ENCODE measurements around the gene GUCA2A. TPM values are rescaled to one million over a fixed set of nuclear protein-coding genes. Genes with fewer than 3 reads are reported as not detected.

Gene GUCA2A
- total and polyA plus RNA-seq, 2 of the 8 experiments (the other 6 are each of a cell fraction or from before 2014, with no cell fraction given), result not detected

DNA sequence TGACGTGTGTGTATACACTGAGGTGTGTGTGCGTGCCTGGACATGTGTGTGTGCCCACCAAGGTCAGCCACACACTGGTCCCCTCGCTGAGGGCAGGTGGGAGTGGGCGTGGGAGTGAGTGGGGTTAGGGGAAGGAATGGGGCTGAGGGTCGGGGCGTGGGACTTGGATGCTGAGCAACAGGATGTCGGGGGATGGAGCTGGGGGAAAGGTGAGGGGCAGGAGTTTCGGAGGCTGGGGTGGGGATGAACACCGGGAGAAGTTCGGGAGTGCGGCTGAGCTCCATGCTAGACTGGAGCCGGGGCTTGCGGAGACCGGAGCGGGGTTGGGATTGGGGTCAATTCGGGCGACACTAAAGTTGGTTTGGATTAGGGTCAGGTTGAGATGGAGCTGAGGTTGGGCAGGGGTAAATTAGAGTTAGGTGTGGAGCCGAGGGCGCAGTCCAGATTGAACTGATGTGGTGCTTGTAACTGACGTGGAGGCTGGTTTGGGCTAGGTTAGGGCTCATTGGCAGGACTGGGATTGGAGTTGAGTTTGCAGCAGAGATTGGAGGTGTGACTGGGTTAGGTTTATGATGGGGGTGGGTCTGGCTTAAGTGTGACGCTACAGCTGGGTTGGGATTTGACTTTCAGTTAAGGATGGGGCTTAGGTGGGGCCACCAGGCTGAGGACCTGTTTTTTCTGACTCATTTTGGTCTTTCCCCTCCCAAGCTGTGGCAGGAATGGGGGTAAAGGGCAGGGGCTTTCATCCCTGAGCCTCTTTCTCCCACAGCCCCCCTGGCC, 3.3 kb upstream of the GUCA2A start (continued):
- TF ChIP-seq, protein P1, sequence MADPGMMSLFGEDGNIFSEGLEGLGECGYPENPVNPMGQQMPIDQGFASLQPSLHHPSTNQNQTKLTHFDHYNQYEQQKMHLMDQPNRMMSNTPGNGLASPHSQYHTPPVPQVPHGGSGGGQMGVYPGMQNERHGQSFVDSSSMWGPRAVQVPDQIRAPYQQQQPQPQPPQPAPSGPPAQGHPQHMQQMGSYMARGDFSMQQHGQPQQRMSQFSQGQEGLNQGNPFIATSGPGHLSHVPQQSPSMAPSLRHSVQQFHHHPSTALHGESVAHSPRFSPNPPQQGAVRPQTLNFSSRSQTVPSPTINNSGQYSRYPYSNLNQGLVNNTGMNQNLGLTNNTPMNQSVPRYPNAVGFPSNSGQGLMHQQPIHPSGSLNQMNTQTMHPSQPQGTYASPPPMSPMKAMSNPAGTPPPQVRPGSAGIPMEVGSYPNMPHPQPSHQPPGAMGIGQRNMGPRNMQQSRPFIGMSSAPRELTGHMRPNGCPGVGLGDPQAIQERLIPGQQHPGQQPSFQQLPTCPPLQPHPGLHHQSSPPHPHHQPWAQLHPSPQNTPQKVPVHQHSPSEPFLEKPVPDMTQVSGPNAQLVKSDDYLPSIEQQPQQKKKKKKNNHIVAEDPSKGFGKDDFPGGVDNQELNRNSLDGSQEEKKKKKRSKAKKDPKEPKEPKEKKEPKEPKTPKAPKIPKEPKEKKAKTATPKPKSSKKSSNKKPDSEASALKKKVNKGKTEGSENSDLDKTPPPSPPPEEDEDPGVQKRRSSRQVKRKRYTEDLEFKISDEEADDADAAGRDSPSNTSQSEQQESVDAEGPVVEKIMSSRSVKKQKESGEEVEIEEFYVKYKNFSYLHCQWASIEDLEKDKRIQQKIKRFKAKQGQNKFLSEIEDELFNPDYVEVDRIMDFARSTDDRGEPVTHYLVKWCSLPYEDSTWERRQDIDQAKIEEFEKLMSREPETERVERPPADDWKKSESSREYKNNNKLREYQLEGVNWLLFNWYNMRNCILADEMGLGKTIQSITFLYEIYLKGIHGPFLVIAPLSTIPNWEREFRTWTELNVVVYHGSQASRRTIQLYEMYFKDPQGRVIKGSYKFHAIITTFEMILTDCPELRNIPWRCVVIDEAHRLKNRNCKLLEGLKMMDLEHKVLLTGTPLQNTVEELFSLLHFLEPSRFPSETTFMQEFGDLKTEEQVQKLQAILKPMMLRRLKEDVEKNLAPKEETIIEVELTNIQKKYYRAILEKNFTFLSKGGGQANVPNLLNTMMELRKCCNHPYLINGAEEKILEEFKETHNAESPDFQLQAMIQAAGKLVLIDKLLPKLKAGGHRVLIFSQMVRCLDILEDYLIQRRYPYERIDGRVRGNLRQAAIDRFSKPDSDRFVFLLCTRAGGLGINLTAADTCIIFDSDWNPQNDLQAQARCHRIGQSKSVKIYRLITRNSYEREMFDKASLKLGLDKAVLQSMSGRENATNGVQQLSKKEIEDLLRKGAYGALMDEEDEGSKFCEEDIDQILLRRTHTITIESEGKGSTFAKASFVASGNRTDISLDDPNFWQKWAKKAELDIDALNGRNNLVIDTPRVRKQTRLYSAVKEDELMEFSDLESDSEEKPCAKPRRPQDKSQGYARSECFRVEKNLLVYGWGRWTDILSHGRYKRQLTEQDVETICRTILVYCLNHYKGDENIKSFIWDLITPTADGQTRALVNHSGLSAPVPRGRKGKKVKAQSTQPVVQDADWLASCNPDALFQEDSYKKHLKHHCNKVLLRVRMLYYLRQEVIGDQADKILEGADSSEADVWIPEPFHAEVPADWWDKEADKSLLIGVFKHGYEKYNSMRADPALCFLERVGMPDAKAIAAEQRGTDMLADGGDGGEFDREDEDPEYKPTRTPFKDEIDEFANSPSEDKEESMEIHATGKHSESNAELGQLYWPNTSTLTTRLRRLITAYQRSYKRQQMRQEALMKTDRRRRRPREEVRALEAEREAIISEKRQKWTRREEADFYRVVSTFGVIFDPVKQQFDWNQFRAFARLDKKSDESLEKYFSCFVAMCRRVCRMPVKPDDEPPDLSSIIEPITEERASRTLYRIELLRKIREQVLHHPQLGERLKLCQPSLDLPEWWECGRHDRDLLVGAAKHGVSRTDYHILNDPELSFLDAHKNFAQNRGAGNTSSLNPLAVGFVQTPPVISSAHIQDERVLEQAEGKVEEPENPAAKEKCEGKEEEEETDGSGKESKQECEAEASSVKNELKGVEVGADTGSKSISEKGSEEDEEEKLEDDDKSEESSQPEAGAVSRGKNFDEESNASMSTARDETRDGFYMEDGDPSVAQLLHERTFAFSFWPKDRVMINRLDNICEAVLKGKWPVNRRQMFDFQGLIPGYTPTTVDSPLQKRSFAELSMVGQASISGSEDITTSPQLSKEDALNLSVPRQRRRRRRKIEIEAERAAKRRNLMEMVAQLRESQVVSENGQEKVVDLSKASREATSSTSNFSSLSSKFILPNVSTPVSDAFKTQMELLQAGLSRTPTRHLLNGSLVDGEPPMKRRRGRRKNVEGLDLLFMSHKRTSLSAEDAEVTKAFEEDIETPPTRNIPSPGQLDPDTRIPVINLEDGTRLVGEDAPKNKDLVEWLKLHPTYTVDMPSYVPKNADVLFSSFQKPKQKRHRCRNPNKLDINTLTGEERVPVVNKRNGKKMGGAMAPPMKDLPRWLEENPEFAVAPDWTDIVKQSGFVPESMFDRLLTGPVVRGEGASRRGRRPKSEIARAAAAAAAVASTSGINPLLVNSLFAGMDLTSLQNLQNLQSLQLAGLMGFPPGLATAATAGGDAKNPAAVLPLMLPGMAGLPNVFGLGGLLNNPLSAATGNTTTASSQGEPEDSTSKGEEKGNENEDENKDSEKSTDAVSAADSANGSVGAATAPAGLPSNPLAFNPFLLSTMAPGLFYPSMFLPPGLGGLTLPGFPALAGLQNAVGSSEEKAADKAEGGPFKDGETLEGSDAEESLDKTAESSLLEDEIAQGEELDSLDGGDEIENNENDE (IDR thresholded peaks at IDR 0.05; ENCODE audit: insufficient replicate concordance, low read length), result no peak

All from H1 (cell line).